Measurements from ENCODE around the gene GPATCH2L.

GPATCH2L gene

DNA sequence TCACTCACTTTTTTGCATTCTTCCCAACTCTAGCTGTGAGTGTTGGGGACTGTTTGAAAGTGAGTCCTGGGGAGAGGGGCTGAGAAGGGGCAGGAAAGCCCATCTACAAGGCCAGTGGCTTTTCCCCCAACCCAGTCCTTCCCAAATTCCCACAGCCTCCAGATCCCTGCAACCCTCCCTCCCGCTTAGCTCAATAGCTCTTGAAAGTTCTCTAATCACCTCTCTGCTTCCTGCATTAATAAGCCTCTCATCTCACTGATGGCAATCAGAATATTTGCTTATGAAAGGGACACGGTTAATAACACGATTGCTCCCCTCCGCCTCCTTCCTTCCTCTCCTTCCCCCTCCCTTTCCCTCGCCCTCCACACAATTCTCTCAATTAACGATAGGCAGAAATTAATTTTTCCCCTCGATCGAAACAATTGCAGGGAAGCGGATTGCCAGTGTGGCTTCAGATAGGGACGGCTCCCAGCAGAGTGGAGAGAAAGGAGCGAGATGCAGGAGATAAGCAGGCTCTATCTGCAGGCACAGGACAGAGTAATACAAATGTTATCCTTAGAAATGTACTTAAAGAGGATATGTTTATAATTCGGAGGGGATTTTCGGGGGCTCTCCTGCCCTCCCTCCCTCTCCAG is 15.1 kb upstream of the GPATCH2L start:
- no peak for DNase-seq

DNA sequence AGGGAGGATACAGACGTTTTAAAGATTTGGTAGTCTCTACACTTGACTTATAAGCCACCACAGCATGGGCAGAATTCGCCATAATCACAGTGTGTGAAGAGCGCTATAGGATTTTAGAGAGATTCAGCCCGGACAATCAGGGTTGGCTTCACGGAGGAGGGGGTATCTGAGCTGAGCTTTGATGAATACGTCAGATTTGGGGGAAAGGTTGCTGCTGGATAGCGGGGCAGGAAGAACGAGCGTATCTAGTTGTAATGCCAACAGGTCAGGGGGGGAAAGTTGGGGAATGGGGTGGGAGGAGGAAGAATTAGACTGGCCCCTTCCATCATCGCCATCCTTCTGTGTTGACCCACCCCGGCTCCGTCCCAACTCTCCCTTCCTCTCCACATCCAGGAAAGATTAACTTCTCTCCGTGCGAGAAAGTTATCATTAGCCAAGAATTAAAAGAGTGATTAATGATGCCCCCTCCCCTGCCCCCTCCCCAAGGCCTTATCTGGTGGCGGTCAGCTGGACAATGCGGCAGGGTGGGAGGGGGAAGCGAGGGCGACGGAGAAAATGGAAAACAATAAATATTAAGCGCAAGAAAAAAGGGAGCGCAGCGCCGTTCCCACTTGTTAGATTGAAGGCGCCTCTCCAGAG is 13.5 kb upstream of the GPATCH2L start:
- DNase-seq: no peak

DNA sequence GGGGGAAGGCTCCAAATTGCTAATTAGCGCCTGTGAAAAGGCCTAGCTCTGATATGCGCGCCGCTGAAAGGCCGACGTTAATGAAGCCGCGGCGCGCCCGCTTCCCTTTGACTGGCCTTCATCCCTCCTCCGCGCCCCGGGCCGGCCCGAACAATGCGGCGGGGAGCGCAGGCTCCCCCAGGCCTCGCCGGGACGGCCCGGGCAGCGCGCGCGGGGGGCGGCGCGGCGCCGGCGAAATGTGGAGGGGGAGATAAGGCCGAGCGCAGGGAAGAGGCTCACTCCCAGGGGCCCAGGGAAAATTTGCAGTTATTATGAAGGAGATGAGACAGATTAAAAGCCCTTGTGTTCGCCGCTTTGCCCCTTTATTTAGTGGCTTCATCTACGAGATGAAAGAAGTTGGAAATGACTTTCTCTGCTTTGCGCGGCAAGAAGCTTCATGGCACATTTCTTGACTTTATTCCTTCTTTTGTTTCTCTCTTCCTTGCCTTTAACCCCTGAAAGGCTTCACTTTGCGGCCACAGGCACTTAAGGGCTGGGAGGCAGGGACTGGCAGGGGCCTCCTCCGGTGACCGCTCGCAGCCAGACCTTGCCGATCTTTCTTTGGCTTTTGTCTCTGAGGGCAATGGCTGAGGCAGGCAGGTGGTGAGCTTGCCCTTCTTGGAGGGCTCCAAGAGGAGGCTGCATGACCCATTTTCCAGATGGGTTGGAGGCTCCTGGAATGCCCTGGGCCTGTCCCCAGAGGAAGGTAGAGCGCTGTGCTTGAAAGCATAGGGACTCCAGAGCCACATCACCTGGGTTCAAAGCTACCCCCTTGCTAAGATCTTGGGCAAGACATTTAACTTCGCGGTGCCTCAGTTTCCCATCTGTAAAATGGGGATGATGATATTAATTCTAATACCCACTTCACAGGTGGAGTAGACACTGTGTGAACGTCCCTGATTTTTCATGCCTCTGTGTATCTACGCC is 12.7 kb upstream of the GPATCH2L start:
- DNase-seq: no peak

DNA sequence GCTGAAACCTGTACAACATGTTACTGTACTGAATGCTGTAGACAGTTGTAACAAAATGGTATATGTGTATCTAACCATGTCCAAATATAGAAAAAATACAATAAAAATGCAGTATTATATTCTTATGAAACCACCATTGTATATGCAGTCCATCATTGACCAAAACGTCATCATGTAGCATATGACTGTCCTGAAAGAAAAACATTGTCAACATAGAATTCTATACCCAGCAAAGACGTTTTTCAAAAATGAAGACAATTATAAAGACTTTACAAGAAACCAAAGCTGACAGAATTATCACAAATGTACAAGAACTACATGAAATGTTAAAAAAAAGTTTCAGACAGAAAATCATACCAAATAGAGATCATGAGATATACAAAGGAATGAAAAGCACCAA is 8.1 kb upstream of the GPATCH2L start:
- DNase-seq: no peak

DNA sequence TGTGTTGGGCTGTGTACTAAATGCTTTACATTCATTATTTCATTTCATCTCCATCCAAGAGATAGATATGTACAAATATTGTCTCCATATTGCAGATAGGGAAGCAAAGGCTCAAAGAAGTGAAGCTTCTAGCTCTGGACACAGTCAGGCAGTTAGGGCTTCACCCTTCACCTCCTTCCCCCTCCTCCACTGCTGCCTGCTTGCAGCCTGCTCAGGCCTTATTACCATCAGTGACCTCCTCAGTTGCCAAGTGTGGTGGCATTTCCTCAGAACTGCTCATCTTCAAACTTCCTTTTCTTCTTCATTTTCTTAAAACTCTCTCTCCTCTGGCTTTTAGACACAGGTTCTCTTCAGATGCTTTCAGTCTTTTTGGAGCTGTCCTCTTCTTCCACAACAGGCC is 4.7 kb upstream of the GPATCH2L start:
- DNase-seq: no peak

DNA sequence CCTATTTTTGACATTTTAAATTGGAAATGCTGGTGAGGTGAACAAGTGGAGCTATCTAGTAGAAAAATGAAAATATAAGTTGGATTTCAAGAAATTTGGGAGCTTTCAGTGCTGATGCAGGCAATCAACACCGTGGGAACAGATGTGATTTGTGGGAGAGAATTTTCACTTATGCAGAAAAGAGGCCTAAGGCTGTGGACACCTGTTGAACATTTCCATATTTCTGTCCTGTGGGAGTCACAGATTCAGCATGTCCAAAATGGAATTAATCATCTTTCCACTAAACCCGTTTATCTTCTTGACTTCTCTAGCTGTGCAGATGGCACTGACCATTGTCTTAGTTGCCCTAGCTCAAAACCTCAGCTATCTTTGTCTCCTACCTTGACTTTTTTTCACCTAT is 2.5 kb upstream of the GPATCH2L start:
- no peak for DNase-seq

DNA sequence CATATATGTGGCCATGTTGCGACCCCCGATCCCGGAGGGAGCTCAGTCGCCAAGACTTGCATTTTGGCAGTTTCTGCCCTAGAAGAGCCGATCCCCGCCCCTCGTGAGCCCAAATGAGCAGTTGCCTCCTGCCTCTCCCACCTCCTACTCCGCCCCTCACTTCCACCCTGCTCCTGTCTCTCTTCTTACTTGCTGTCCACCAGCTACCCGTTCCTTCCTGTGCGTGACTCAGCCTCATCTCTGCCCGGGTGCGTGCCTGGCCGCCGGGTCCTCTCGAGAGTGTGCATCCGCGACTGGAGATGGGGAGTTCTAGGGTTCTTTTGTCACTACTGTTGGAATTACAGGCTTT is 585 bp downstream of the GPATCH2L start:
- peak; percentile 82 for DNase-seq

DNA sequence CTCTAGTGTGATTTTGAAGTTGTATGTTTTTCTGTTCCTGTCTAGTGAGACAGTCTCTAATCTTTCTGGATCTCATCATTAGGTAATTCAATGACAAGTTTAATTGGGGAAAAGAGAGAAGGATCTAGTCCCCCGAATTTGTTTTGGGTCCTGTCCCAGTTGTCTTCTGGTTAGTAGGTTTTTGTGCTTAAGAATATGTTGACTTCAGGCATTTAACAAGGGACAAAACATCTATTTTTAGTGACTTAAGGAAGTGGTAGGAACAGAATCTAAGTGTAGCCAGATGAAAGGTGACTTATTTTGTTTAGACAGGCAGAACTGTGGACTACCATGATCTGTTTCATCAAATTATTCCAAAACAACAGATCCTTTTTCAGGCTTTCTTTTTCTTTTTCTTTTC is 2.2 kb downstream of the GPATCH2L start:
- DNase-seq: no peak

DNA sequence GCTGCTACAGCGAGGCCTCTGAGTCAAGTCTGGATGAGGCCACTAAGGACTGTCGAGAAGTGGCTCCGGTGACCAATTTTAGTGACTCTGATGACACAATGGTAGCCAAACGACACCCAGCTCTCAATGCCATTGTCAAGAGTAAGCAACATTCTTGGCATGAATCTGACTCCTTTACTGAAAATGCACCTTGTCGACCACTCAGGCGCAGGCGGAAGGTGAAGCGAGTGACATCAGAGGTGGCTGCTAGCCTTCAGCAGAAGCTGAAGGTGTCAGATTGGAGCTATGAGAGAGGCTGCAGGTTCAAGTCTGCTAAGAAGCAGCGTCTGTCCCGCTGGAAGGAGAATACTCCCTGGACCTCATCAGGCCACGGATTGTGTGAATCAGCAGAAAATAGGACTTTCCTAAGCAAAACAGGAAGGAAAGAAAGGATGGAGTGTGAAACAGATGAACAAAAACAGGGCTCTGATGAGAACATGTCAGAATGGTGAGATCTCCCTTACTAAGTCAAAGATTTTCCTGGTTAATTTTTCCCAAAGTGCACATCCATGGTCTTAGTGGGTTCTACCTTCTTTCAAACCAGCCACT is 2.9 kb downstream of the GPATCH2L start:
- DNase-seq: no peak

DNA sequence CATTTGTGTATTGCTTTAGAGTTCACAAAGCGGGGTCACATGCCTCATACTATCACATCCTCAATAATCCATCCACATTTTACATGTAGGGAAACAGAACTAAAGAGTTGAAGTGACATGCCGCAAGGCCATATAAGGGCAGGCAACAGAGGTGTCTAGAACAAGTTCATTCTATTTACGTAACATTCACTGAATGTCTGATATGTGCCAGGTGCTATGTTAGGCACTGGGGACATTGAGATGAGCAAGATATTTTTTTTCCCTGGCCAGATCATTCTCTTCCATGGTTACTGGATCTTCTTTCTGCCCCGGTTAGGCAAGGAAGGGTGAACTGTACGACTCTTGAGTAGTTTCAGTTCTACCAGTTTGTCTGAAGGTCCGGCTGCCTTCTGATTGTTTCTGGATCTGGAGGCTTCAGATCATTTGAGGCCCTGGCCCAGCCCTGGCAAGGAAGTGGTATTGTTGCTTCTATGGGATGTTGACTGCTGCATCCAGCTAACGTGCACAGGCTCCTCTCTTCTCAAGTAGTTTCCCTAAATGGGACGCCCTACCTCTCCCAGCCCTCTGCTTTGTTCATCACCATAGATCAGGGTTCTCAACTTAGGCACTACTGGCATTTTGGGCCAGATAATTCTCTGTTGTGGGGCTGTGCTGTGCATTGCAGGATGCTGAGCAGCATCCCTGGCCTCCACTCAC is 12.1 kb downstream of the GPATCH2L start:
- no peak for DNase-seq

DNA sequence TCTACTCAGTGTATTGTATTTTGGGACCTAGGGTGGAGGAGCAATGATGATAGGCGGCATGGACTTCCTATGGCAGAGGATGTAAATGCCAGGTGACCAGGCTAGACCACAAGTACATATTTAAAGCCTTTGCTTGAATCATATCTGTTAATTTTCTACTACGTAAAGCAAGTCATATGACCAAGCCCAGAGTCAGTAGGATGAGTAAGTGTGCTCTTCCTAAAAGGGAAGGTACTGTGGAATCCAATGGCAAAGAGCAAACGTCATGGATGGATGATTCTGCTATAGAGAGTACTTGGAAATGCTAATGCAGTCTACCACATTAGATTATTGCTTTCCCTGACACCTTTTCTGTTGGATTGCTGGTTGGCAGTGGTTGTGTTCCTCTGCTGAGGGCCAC is 16.8 kb downstream of the GPATCH2L start:
- DNase-seq: no peak

DNA sequence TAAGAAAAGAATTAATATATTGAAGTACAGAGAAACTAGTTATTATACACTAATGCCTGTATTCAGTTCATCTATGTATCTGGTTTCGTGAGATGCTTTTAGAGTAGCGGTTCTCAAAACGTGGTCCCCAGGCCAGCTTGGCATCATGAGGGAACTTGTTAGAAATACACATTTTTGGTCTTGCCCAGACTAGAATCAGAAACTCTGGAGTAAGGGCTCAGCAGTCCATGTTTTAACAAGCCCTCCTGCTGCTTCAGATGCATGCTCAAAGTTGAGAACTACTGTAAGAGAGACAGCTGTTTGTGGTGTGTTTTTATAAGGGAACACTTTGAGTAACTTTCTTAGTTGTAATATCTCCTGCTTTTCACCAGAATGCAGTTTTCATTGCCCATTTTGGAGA is 18.1 kb downstream of the GPATCH2L start:
- DNase-seq: no peak

DNA sequence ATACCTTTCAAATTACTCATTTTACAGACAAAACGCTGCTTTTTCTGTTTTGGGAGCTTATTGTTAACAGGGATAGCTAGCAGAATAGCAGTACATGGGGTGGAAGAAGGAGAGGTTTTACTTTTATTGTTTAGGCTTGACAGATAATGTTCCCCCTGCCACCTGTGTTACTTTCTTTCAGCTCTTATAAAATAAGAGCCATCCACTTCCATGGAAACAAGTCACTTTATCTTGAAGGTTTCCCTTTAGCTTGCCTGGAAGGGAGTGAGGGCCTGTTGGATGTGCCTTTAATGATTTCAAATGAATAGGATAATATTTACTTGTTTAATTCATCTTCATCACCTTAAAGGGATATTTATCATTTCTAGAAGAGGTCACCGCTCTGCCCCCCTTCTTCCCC is 23.3 kb downstream of the GPATCH2L start:
- no peak for DNase-seq

DNA sequence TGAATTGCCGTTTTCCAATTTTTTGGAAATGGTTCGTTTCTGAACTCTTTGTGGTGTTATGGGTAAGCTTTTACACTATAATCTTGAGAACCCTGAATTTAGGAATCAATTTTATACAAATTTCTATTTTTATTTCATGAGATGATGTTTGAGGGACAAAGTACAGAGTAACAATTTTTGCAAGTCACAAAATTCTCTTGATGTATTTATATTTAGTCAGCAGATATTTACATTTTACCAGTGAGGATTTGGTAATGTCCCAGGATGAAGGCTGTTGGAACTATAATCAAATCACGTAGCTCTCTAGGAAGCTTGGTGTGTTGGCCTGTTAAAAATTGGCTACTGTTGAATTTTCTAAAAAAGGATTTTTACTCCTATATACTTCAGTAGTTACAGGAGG is 24.2 kb downstream of the GPATCH2L start:
- DNase-seq: no peak

DNA sequence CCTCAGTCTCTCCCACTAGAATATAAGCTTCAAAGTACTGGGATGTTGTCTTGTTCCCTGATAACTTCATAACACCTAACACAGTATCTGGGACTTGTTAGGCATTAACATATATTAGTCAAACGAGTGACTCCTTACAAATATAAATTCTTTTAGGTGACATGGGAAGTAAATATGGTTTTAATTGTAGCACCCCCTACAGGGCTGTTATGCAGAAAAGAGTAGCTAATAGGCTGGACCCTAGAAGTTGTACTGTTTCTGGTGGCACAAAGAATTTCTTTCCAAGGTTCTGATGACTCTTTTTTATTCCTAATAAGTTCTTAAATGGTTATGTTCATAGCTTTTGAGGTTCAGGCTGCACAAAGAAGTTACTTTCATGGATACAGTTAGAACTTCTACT is 29.8 kb downstream of the GPATCH2L start:
- DNase-seq: no peak

DNA sequence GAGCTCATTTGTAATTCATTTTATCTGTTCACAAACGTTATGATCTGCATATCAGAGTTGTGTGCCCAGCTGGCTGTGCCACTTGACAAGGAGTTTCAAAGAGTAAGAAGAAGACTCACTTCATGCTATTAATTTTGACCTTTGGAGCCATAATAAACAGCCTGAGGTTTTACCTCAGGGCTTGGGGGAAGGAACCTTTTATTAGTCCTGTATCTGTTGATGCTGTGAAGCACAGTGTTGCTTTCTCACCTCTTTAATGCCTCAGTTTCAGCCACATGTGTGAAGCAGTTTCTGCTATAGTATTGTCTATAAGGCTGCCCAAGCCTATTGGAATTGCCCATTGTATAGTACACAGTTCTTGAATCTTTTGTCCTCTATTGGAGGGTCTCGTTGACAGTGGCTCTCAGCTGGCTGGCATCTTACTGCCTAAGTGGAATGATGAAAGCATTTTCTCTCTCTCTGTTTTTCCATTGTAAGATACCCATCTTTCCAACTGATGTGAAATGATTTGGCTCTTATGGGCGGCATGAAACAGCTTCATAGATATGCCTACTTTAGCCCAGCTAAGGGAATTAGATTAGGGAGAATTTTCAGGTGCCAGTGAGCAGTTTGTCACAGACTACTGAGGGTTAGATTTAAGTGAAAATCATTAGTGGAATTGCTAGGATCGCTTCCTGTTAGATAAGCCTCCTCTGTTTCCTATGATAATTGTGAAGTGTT is 34.7 kb downstream of the GPATCH2L start:
- no peak for DNase-seq

DNA sequence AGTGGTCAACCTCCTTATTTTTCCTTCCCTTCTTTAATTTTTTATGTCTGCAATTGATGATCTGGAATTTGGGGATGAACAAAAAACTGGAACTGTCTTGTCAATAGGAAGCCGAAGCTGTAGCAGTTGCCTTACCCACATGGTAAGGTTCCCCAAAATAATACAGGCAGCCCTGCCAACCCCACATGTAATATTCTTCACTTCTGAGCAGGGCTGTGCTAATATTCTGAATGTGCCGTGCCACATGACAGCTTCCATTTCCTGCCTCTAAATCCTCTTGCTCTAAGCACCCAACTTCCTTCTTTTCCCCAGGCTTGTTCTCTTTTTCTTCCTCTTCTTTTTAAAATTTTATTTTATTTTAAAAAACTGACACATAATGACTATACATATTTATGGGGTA is 39.6 kb downstream of the GPATCH2L start:
- DNase-seq: no peak

DNA sequence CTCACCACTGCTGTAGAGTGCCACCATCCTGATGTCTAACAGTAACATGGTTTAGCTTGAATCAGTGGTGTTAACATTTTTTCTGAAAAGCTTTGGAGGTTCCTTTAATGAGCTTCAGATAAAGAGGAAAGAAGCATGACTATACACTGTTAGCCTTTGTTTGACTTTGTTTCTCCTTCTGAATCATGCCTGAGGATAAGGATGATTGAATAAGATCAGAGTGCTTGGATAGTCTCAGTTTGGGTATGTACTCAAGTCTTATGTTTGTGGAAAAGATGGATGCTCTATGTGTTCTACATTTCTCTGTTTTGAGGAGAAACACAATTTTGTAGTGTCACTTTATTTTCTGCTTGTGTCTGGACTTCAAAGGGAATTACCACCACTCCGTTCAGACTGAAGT is 42.0 kb downstream of the GPATCH2L start:
- no peak for DNase-seq

DNA sequence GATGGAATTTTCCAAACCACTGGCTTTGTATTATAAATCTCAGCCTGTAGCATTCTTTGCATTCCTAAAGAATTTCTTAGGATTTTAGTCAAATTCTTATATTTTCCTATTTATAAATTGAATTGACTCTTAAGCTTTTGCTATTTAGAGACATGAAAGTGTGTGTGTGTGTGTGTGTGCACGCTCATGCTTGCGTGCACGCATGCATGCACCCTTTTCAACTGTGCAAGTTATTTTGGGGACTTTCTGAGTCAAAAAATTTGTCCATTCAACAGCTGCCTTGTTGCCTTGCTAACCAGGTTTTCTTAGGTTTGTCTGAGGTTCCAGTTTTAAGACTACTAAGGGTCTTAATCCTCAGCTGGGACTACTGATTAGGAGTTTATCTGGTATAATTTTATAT is 42.6 kb downstream of the GPATCH2L start:
- DNase-seq: no peak

DNA sequence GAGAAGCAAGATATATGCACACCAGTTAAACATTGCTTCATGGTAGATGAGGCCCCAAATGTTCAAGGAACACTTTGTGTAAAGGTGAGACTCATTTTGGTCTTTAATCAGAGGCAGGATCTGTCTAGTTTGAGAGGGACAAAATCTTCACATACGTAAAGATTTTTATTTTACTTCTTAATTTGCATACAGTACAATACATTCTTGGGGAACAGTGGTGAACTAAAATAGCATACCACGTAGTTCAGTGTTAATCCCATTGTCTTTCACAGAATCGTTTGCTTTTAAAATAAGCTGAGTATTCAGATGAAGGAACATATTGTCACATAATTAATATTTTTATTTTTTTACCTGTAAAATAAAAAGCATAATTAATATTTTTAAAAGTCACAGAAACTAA is 43.3 kb downstream of the GPATCH2L start:
- DNase-seq: no peak

DNA sequence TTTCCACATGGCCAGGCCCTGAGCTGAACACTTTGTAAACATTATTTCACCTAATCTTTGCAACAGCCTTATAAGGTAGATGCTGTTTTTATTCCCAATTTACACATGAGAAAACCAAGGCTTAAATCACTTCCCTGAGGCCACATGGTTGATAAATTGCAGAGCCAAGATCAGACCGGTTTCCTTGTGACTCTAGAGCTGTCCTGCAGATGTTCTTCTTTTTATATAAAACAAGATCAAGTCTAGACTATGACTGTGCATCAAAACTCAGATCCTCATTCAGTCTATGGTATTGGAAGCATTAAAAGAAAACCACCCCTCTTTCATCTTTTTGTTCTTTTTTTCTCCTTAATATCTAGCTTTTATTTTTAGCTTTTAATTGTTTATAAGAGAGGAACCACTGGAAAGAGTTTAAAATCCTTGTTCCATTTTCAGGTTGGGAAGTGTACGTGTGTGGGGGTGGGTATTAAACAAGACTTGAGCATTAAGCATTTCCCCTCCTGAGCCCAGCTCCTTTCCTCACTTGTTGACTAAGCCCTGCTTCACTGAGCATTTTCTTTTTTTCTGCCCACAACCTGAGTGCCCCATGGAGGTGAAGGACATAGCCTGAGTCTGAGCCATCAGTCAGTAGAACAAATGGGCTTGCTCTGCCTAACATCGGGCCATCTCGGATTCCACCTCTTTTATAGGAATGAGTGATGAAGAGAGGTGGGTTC is 45.4 kb downstream of the GPATCH2L start:
- DNase-seq: no peak

DNA sequence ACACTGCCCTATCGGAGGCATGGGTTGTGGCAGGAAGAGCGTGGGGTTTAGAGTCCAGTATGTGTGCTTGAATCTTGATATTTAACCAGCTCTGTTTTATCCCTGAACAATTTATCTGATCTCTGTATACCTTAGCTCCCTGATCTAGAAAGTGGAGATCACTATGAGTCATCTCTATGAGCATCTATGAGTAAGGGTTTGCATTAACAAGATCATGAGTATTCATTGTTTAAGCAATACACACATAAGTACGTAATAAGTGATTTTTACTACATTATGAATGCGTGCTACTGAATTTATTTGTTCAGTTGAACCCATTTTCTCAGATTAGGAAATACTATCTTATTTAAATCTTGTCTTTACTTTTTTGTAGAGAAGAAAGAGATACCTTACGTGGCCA is 49.4 kb downstream of the GPATCH2L start:
- DNase-seq: no peak
